NCI-H2029 treated with DMSO at 0.1 percent for 48 hours (cell line): ENCODE measurements around the gene ZNF385C.
"Not testable (repeated sequence)": the region's sequence is repeated elsewhere in the genome, so short reads cannot be mapped to it uniquely, and the experiment has no call there.

Source experiments
- DNase-seq: peaks from one replicate; lab custom pipeline; 2025; lab: John Stamatoyannopoulos, UW

The ZNF385C gene

GRCh38 chr17:42019509-42020404, 78.5 kb downstream of the ZNF385C start, which contains the start of gene NKIRAS2:
TSS of gene NKIRAS2 (plus strand) at chr17:42020090. CDS start at chr17:42021578, 1,488 bp downstream.
- DNase-seq: peak; percentile 22

DNA sequence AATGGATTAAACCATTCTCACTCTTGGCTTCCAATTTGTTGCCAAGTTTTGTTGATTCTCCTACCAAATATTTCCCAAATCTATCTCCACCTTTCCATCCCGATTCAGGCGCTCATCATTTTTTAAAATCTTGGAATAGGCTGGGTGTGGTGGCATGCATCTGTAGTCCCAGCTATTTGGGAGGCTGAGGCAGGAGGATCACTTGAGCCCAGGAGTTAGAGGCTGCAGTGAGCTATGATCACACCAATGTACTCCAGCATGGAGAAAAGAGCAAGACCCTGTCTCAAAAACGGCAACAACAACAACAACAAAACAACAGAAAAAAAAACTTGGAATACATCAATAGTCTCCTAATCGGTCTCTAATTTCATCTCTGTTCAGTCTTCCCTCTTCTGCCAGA, 79.3 kb downstream of the ZNF385C start:
- DNase-seq: no peak

- DNase-seq: no peak
Observed at GRCh38 chr17:42018339-42018738, 79.9 kb downstream of the ZNF385C start.

DNA sequence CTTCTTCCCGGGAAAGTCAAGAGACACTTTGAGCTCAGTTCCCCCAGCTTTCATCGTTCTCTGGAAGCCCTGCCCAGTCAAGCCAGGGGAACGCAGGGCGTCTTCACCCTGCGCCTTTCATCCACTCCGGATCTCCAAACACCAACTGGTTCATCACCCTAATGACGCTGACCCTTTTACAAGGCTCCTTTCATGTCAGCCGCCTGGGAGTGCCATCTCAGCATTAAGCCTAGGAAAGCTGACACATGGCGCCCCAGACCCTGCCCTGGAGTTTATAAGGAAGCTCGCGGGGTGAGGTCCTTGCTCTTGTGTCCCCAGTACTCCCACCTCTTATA, 80.4 kb downstream of the ZNF385C start:
- DNase-seq: no peak

DNA sequence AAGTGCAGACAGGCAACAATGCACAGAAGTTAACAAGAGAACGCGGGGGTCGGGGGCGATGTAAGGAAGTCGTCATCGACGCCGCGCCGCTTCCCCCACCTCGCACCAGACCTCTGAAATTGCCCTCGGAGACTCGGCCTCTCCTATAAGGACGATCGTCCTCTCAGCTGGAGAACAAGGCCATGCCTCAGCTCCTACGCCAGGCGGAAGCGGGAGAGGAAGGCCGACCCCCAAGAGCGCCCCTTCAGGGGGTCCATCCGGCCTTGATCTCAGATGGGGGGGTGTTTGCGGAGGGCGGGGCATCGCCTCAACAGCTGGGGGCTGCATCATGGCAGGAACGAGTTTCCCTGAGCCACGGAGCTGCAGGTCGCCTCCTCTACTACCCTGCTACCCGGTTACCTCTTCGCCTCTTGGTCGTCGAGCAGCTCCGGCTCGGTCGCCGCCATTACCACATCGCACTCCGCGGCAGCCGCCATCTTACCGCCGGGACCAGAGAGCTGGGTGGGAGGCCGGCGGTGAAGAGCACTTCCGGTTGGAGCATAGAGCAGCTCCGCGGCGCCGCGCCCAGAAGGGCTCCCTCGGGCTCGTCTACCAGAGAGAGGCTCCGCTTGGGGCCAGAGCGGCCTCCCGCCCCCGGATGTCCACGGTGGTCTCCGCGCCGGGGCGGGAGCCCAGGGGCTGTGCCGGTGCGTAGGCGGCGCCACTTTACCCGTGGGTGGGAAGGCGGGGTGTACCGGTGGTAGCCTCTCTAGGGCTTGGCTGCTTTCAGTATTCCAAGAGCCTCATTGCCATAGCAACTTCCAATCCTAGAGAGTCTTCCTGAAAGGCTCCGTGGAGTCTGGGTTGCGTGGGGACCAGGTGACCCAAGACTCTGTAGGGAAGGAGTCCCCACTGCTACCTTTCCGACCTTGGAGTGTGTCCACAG, 81.1 kb downstream of the ZNF385C start, which contains the start of gene DNAJC7:
TSS of gene DNAJC7 (minus strand) at position 499 of the 925 bp plus-strand sequence. CDS start at position 476, 23 bp downstream.
- peak; percentile 65 for DNase-seq

DNA sequence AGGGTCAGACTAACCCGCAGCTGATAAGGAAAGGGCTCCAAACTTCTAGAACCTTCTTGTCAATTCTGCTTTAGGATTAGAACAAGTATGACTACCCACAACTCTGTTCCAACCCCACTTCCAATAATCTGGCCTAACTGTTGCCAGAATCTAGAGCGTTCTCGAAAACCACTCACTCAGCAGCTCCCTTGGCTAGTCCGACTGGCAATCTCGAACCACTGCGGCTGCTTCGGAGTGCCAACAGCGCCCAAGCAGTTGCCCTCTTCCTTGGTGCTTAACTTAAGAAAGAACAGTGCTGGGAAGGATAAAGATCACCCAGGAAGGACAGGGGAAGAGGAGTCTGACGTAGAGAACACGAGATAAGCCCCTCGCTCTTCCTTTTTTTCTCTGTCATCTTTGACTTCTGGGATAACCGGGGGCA, 81.9 kb downstream of the ZNF385C start:
- DNase-seq: no peak

- not testable (repeated sequence) for DNase-seq
Observed at GRCh38 chr17:42013740-42014139, 84.5 kb downstream of the ZNF385C start.

GRCh38 chr17:42012363-42012762, 85.9 kb downstream of the ZNF385C start:
- not testable (repeated sequence) for DNase-seq

- no peak for DNase-seq
Observed at GRCh38 chr17:42010898-42011516, 87.3 kb downstream of the ZNF385C start.

GRCh38 chr17:42010266-42010680, 88.0 kb downstream of the ZNF385C start:
- not testable (repeated sequence) for DNase-seq

DNA sequence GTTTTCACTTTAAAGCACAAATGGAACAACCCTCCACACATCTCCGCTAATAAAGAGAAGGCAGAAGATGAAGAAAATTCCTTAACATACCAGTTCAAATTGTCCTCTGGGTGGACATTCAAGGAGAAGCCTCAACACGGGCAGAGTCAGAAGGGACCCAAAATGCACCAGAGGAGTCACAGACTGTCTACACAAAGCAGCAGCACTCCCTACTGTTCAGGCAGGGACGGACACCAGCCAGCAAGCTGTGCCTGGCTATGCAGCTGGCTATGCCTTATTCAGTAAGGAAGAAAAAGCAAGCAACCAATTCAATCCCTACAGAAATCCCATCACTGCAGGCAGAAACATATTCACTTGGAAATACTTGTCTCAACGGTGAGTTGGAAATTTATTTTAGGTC, 89.1 kb downstream of the ZNF385C start:
- no peak for DNase-seq

- DNase-seq: no peak
Observed at GRCh38 chr17:42005166-42005565, 93.1 kb downstream of the ZNF385C start.

DNA sequence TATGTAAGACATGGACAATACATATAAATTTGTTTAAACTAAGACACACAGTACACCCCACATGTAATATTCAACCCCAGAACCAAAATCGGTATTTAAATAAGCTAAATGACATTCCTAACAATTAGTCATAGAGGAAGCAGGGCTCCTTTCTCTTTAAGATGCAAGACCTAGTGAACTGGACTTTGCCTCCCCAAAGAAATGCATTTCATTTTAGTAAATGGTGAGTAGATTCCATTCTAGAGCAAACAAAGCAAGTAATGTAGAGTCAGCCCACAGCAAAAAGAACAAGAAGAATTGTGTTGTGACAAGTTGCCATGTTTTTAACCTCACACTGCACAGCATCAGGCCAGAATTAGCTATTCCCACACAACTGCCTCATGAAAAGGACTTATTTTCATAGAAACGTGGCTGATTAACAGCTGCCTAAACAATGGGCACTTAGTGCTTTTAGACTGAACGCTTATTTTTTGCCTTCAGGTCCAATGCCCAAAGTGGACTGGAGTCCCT, 95.4 kb downstream of the ZNF385C start:
- no peak for DNase-seq

GRCh38 chr17:42002175-42002791, 96.0 kb downstream of the ZNF385C start:
- no peak for DNase-seq

DNA sequence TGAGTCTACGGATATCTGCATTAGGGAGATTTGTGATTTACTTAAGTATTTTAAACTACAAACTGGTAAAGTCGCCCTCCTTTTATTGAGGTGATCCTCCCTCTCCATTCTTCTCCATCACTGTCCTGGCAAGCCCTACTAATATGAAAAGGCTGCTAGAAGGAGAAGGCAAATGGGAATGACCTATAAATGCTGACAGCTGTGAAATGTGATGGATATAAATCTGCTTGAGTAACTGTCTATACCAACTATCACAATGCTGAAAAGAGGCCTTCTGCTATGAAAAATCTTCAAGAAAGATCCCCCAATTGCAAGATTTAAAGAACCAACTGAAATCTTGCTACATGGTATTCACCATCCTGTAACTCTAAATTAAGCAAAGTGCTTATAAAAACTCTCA, 96.5 kb downstream of the ZNF385C start:
- DNase-seq: no peak

DNA sequence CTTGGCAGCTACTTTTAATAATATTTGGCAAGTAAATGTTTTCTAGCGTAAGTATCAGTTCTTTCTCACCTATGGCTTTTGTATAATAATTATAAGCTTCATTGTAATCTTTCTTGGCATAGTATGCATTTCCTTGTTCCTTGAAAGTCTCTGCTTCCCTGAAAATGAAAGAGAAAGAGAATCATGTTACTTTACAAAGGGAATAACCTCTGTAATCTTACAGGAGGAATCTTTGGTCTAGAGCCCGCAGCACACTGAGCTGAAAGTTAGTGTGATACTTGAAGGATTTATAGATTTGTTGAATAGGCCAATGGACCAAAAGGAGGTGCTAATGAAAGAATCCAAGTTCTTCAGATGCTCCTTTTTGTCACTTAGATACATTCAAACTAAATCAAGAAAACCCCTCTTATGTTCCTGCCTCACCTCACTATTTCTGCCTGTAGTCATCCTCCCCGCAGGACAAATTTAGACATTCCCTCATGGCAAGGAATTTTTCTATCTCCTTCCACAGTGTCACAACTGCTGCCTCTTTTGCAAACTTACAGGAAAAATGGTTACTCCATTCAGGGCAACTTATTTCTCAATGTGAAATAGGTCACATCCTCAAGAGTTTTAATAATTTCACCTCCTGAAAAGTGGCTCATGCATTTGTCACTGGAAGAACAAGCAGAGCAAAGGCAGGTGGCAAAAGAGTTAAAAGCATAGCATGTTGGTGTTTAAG, 97.7 kb downstream of the ZNF385C start:
- DNase-seq: no peak

DNA sequence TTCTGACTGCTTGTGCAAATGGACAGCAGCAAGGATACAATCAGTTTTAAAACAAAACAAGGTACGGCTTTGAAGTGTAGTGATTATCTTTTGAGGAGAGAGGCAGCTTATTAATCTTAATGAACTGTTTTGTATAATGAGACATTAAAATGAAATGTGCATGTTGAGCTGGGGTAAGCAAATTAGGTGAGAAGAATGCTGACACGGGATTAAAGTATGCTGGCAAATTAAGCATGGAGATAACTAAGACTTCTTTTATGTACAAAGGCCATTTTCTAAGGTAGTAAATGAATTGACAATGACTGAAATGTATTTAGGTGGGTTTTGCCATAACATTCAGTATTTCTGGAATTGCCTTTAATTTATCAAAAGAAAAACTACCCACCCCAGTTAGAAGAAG, 99.8 kb downstream of the ZNF385C start:
- no peak for DNase-seq

GRCh38 chr17:41996855-41997164, 101.5 kb downstream of the ZNF385C start:
- DNase-seq: no peak

GRCh38 chr17:41992576-41992975, 105.7 kb downstream of the ZNF385C start:
- DNase-seq: no peak

DNA sequence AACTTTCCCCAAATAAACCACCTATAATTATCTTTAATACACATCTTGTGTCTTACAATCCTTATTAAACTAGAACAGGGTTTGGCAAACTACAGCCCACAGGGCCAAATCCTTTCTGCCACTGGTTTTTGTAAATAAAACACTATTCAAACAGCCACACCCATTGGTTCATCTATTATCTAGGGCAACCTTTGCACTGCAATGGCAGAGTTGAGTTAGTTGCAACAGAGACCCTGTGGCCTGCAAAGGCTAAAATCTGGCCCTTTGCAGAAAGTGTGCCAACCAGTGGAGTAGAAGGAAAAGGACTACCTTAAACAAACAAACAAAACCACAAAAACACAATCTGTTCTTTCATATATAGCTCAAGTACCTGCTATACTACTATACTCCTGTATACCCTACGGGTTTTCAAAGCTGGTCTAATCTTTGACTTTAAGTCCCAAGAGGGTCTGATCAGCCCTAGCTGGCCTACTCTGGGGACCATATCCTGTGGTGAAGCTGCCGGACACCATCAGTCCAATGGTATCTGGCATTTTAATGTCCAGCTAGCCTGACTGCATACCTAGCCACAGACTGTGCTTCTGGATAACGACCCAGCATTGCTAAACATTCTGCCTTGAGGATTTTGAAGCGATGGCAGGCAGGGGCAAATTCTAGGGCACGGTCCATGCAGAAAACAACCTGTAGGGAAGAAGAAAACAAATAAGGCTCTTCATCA, 108.4 kb downstream of the ZNF385C start:
- no peak for DNase-seq
